GM04503 (cell line): ENCODE measurements around the gene STRADA.

Experiments
- DNase-seq: peaks from one replicate; pipeline ENCODE4 v3.0.0-alpha.2; 2012; ENCODE audit warnings: low read depth

STRADA gene

GRCh38 chr17:63701456-63701820 lies 40.2 kb downstream of the STRADA start:
- no peak for DNase-seq

GRCh38 chr17:63700528-63701455 lies 40.8 kb downstream of the STRADA start:
- DNase-seq, result no peak

GRCh38 chr17:63699638-63700527 lies 41.7 kb downstream of the STRADA start, which contains the start of gene LIMD2:
LIMD2 (minus strand) TSS chr17:63700125; CDS start chr17:63699298, 827 bp downstream.
- no peak for DNase-seq

GRCh38 chr17:63698886-63699637 lies 42.5 kb downstream of the STRADA start:
- DNase-seq, result no peak

- DNase-seq, result no peak
Observed at GRCh38 chr17:63698381-63698885, 43.2 kb downstream of the STRADA start.

GRCh38 chr17:63697341-63698286 lies 44.0 kb downstream of the STRADA start:
- DNase-seq, result no peak

- no peak for DNase-seq
Observed at GRCh38 chr17:63696381-63696961, 45.1 kb downstream of the STRADA start.

GRCh38 chr17:63695889-63696288 lies 45.7 kb downstream of the STRADA start:
- DNase-seq, result no peak

GRCh38 chr17:63694950-63695773 lies 46.4 kb downstream of the STRADA start:
- no peak for DNase-seq

GRCh38 chr17:63694229-63694949 lies 47.2 kb downstream of the STRADA start:
- DNase-seq, result no peak

GRCh38 chr17:63693411-63694113 lies 48.0 kb downstream of the STRADA start:
- DNase-seq, result no peak

- no peak for DNase-seq
Observed at GRCh38 chr17:63692195-63692816, 49.3 kb downstream of the STRADA start.

- DNase-seq, result no peak
Observed at GRCh38 chr17:63689479-63689878, 52.1 kb downstream of the STRADA start.

- no peak for DNase-seq
Observed at GRCh38 chr17:63688396-63689020, 53.1 kb downstream of the STRADA start.

GRCh38 chr17:63686138-63686685 lies 55.4 kb downstream of the STRADA start:
- no peak for DNase-seq

GRCh38 chr17:63685578-63685977 lies 56.0 kb downstream of the STRADA start:
- DNase-seq, result no peak

- DNase-seq, result no peak
Observed at GRCh38 chr17:63685041-63685440, 56.6 kb downstream of the STRADA start.
